ENCODE data around the gene PNPLA7.

- TF ChIP-seq IKZF1 (conservative IDR thresholded peaks at IDR 0.05) = no peak
- no peak for TF ChIP-seq REST (IDR thresholded peaks at IDR 0.05; ENCODE audit: low read depth, low read length)
- no peak for TF ChIP-seq MAX (IDR thresholded peaks at IDR 0.05; ENCODE audit: low read depth, low read length)
- no peak for TF ChIP-seq SIN3A (IDR thresholded peaks at IDR 0.05; ENCODE audit: low read depth, low read length)
- no peak for TF ChIP-seq TAF1 (IDR thresholded peaks at IDR 0.05; ENCODE audit: borderline replicate concordance, low read depth, low read length)
- no peak for TF ChIP-seq SP1 (IDR thresholded peaks at IDR 0.05; ENCODE audit: low read depth, low read length)
- TF ChIP-seq CTCF (IDR thresholded peaks at IDR 0.05 in 2 of 3, conservative IDR thresholded peaks at IDR 0.05 in 1 of 3; ENCODE audit: control insufficient read depth in 2 of 3, extremely low read depth in 1 of 3, insufficient read depth in 1 of 3, low read depth in 3 of 3, low read length in 3 of 3) = no peak
- TF ChIP-seq BRCA1 (IDR thresholded peaks at IDR 0.05; ENCODE audit: low read depth, low read length) = no peak
- no peak for TF ChIP-seq PBX3 (IDR thresholded peaks at IDR 0.05; ENCODE audit: insufficient replicate concordance, low read depth, low read length)
- no peak for TF ChIP-seq E2F4 (IDR thresholded peaks at IDR 0.05; ENCODE audit: low read depth, low read length)
These were observed 34.9 kb downstream of the PNPLA7 start for GRCh38 chr9:137515338-137515724.

Measured in GM12878 (cell line).